Thyroid gland (tissue), 4 donors: Measurements from ENCODE around the gene MAP7D1. TPM values are rescaled to one million over a fixed set of nuclear protein-coding genes. Genes with fewer than 3 reads are reported as not detected.

Source experiments
- DNase-seq, 2 donors: peaks; one replicate each; pipeline ENCODE4 v3.0.0-alpha.2; 2019
- H3K27ac ChIP-seq, 3 donors: fragments of 200-600 bp; sonication (generic); 1 replicate in 2 of 3; 2 replicates in 1 of 3; pipeline ENCODE4 v1.5.1; 2016 to 2019; ENCODE audit warnings: mild to moderate bottlenecking in 1 of 3, moderate library complexity in 1 of 3
- H3K27me3 ChIP-seq: fragments of 200-600 bp; sonication (generic); one replicate; pipeline ENCODE4 v1.5.1; 2019
- H3K36me3 ChIP-seq, 2 donors: fragments of 200-600 bp; sonication (generic); one replicate each; pipeline ENCODE4 v1.5.1; 2016 to 2019
- H3K4me1 ChIP-seq, 2 donors: fragments of 200-600 bp; sonication (generic); one replicate each; pipeline ENCODE4 v1.5.1; 2017 to 2019
- H3K4me3 ChIP-seq, 3 donors: fragments of 200-600 bp; sonication (generic); replicated peaks in 1 of 3; 1 replicate in 2 of 3; 2 replicates in 1 of 3; pipeline ENCODE4 v1.5.1; 2016; ENCODE audit warnings: mild to moderate bottlenecking in 1 of 3
- H3K9me3 ChIP-seq: fragments of 200-600 bp; sonication (generic); one replicate; pipeline ENCODE4 v1.5.1; 2017
- CTCF ChIP-seq, 6 experiments: fragments of 200-600 bp in 3 of 6; fragments of 450-650 bp in 3 of 6; sonication (generic) in 3 of 6; IDR thresholded peaks; one replicate each; pipeline ENCODE4 v1.5.1; 2016 to 2019; ENCODE audit warnings: antibody characterized with exemption in 6 of 6, mild to moderate bottlenecking in 2 of 6, inconsistent platforms in 1 of 6, moderate library complexity in 1 of 6
- POLR2A ChIP-seq, 2 donors: fragments of 450-650 bp; IDR thresholded peaks; one replicate each; pipeline ENCODE4 v1.6.1; 2017; ENCODE audit warnings: antibody characterized with exemption in 2 of 2, mild to moderate bottlenecking in 2 of 2, moderate library complexity in 1 of 2
- WGBS, 2 donors: methylation state at CpG; one replicate each; pipeline ENCODE4 v1.1.5; 2017; 5-methylcytosine and 5-hydroxymethylcytosine counted together
- intact Hi-C: fragments of 100-400 bp; cut with DNase I; formaldehyde crosslinking; loops from one replicate; pipeline ENCODE4 v1.15.1; 2023
- total RNA-seq, 4 donors: library from RNA; depleted of rRNA; stranded (reverse); fragments of >200 nt; gene quantifications; one replicate each; pipeline ENCODE4 v1.2.3, GENCODE V29; 2016

Gene MAP7D1
- total RNA-seq, 4 donors from 2014 or later: 63.6 to 75.0 (median 68.7) TPM

DNA sequence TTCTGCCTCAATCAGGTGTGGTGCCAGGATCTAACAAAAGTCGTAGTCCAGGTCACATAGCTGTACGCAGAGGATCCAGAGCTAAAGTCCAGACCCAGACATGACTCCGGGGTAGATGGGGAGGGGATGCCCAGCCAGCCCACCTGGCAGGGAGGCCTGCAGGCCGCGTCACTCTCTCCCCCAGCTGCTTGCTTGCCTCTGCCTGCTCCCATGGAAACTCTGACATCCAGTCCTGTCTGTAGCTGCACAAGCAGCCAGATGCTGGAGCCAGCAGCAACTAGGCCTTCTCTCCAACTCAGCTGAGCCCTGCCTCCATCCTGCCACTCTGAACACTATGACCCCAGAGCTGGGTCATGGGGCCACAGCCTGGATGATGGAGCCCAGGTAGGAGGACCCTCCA lies 39.1 kb upstream of the MAP7D1 start:
- TF ChIP-seq POLR2A (IDR thresholded peaks at IDR 0.05) (no peak), CTCF (IDR thresholded peaks at IDR 0.05) (no peak)
- Histone ChIP-seq H3K4me1 (no peaks in the 10 kb centered on the region), H3K9me3 (no peaks in the 10 kb centered on the region), H3K36me3 (no peaks in the 10 kb centered on the region), H3K27me3 (no peaks in the 10 kb centered on the region), H3K27ac (no peak overlapping the region), H3K4me3 (no peak overlapping the region)
- intact Hi-C loops: no loop called here
- no peak for DNase-seq
- 79 to 94% methylated on average over 2 to 5 of the region's 5 CpGs for WGBS, 2 donors

DNA sequence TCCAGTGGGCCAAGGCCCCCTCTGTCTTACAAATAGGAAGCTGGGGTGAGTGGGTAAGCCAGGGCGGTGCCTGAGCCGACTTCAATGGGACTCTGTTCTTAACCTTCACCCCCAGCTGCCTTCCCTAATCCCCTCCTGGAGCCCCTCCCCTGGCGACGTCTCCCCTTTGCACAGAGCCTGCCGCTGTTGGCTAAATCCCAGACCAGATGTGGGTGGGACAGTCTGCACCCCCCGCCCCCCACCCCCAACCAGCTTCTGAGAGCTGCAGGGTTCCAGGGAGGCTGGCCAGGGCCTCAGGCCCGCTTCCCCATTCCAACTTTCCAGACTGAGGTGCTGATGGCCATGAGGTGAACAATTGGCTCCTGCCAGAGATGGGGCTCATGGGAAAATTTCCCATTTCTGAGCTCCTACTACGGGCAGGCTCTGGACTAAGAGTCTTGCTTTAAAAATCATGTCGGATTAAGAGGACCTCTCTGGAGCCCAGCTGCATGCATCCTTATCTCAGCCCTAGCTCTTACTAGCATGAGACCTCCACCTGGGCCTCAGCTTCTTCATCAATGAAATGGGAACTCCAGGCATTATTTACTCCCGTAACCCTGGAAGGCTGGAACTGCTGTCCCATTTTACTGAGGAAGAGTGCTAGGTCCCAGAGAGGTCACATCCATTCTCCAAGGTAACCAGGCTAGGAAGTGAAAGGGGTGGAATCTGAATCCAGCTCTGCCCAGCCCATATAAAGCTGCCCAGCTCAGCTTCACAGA lies 37.3 kb upstream of the MAP7D1 start:
- no peak overlapping the region for H3K27ac ChIP-seq
- no peaks in the 10 kb centered on the region for H3K9me3 ChIP-seq
- TF ChIP-seq CTCF (IDR thresholded peaks at IDR 0.05) (no peak), POLR2A (IDR thresholded peaks at IDR 0.05) (no peak)
- H3K36me3 ChIP-seq: no peaks in the 10 kb centered on the region
- 72 to 78% methylated on average over 9 of the region's 10 CpGs for whole genome bisulfite sequencing, 2 donors
- H3K4me3 ChIP-seq: no peak overlapping the region
- no peak for DNase-seq
- no peaks in the 10 kb centered on the region for H3K27me3 ChIP-seq
- intact Hi-C loops: no loop called here
- H3K4me1 ChIP-seq: no peaks in the 10 kb centered on the region

DNA sequence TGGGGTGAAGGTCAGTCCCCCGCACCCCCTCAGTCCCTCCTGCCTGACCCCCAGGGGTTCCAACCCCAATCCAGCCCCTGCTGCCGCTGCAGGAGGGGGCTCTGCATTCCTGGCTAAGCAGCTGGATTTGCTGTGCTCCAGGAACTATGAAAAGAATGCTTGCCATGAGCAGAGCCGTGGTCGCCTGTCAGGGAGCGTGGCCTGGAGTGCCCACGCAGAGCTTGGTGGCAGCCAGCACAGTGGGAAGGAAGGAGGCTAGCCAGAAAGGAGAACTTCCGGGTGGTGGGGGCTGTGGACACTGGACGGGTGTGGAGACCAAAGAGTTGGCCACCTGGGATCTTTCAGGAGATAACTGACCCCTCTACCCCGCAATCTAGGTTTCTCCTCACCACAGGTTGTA lies 36.5 kb upstream of the MAP7D1 start:
- Histone ChIP-seq H3K27ac (no peak overlapping the region), H3K4me3 (no peak overlapping the region), H3K36me3 (no peaks in the 10 kb centered on the region), H3K9me3 (no peaks in the 10 kb centered on the region), H3K27me3 (no peaks in the 10 kb centered on the region), H3K4me1 (peaks cover 0 to 7% of the 10 kb centered on the region in 2 donors)
- no peak for DNase-seq
- WGBS, 2 donors: 57 to 74% methylated on average over 7 to 8 of the region's 9 CpGs
- TF ChIP-seq CTCF (IDR thresholded peaks at IDR 0.05): no peak
- TF ChIP-seq POLR2A (IDR thresholded peaks at IDR 0.05): no peak
- intact Hi-C loops: no loop called here

DNA sequence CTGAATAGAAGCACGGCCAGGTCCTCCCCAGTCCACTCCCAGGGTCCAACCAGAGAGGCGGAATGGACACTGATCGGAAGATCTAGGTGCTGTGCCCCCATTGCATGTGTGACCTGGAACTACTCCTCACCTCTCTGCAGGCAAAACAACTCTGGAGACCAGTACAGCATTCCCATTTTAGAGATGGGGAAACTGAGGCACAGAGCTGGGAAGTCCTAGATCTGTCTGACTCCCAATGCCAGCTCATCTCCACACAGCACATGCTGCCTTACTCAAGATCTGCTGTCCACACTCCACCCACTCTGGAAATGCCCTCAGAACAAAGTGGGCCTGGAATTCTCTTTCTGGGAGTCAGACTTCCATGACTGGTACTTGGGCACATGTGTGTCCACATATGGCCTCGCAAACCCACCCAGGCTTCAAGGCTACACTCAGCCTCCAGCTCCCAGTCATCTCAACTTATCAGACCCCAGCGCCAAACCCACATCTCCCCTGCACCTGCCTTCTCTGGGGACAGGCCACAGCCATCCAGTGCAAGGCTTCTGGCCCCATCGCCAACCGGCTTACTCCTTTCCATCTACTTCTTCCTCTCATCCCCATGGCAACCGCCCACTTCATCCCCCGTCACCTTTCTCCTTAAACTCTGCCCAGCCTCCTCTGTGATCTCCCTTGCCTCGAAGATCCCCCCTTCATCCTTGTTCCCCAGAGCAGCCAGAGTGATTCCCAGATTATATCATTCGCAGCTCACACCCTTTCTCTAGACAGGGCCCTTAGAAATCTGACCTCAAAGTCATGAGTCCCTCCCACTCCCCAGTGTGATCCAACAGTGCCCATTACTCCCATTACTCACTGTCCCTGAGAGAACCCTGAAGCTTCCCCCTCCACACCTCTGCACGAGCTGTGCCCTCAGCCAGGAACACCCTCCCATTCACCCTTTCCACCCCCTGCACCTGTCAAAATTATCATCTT lies 33.6 kb upstream of the MAP7D1 start:
- no peak for DNase-seq
- Histone ChIP-seq H3K4me1 (peaks cover 5 to 19% of the 10 kb centered on the region in 2 donors), H3K27ac (no peak overlapping the region), H3K36me3 (no peaks in the 10 kb centered on the region), H3K9me3 (no peaks in the 10 kb centered on the region), H3K27me3 (no peaks in the 10 kb centered on the region), H3K4me3 (no peak overlapping the region)
- no peak for TF ChIP-seq CTCF (IDR thresholded peaks at IDR 0.05)
- 87 to 92% methylated on average over 12 of the region's 12 CpGs for WGBS, 2 donors
- intact Hi-C loops: no loop called here

- Histone ChIP-seq H3K36me3 (no peaks in the 10 kb centered on the region), H3K9me3 (no peaks in the 10 kb centered on the region), H3K4me1 (peaks cover 5 to 19% of the 10 kb centered on the region in 2 donors), H3K27ac (no peak overlapping the region), H3K4me3 (no peak overlapping the region), H3K27me3 (no peaks in the 10 kb centered on the region)
- DNase-seq: no peak
- intact Hi-C loops: no loop called here
- WGBS, 2 donors: 66 to 74% methylated on average over 6 to 8 of the region's 8 CpGs
- TF ChIP-seq CTCF (IDR thresholded peaks at IDR 0.05) (no peak), POLR2A (IDR thresholded peaks at IDR 0.05) (no peak)
Observed at GRCh38 chr1:36123356-36123755, 32.6 kb upstream of the MAP7D1 start.
